HCT116 (cell line): ENCODE data around the gene EXOC4. TPM values are rescaled to one million over a fixed set of nuclear protein-coding genes. Genes with fewer than 3 reads are reported as not detected.

Experiments
- ATAC-seq: fragments of 200-7000 bp; cut with Tn5 transposase; 2 replicates; pipeline ENCODE4 v1.9.1; 2020; ENCODE audit warnings: mild to moderate bottlenecking, moderate library complexity
- BruUV-seq: library from RNA; stranded (reverse); fragments of 400-500 nt; replicated peaks from 2 replicates; lab custom pipeline; 2021; lab: Mats Ljungman, UMichigan
- CTCF ChIA-PET: fragments of 300-600 bp; sonication (Branson Sonifier 250); formaldehyde crosslinking; loops from one replicate; lab custom pipeline; 2021; ENCODE audit warnings: antibody characterized with exemption; lab: Charles Lee
- POLR2A ChIA-PET: fragments of 300-600, 350-600 bp; sonication (Branson Sonifier 250); formaldehyde crosslinking; loops from one replicate; lab custom pipeline; 2021; ENCODE audit warnings: antibody characterized with exemption; lab: Charles Lee
- RAD21 ChIA-PET, 2 experiments: fragments of 300-600 bp; sonication (Branson Sonifier 250); formaldehyde crosslinking; loops; one replicate each; lab custom pipeline; 2023; ENCODE audit warnings: low total read pairs in 2 of 2; ENCODE audit not compliant: uncharacterized antibody in 2 of 2, unreplicated experiment in 2 of 2, low non-redundant PET in 1 of 2; lab: Charles Lee
- DNase-seq: peaks from one replicate; pipeline ENCODE4 v3.0.0-alpha.2; 2010; ENCODE audit warnings: low read depth, low spot score
- H2AFZ ChIP-seq: fragments of 200-600 bp; shearing (Covaris generic), sonication (generic); 2 replicates; pipeline ENCODE4 v1.6.1; 2017; ENCODE audit warnings: low read depth, mixed run types, mixed read lengths, antibody characterized with exemption, low read length; ENCODE audit not compliant: poor library complexity, severe bottlenecking
- H3K27ac ChIP-seq: 2 replicates; pipeline ENCODE4 v1.5.1; 2012; ENCODE audit warnings: low read depth, low read length
- H3K27me3 ChIP-seq: fragments of 200-600 bp; sonication (generic); 2 replicates; pipeline ENCODE4 v1.6.1; 2016; ENCODE audit warnings: mixed run types, low read length, mixed read lengths; ENCODE audit not compliant: insufficient read depth
- H3K36me3 ChIP-seq, 2 experiments: fragments of 200-500 bp in 1 of 2; fragments of 200-600 bp in 1 of 2; sonication (Bioruptor generic) in 1 of 2; sonication (generic) in 1 of 2; 2 replicates each; pipeline versions ENCODE4 v1.5.1 to v1.6.1; 2014 to 2016; ENCODE audit warnings: low read length in 2 of 2, inconsistent platforms in 1 of 2, mixed read lengths in 1 of 2, mixed run types in 1 of 2; ENCODE audit not compliant: insufficient read depth in 2 of 2, control insufficient read depth in 1 of 2
- H3K4me1 ChIP-seq, 2 experiments: fragments of 200-600 bp in 1 of 2; sonication (generic) in 1 of 2; 2 replicates each; pipeline versions ENCODE4 v1.5.1 to v1.6.1; 2012 to 2017; ENCODE audit warnings: low read length in 2 of 2, inconsistent platforms in 1 of 2, mild to moderate bottlenecking in 1 of 2, mixed read lengths in 1 of 2, mixed run types in 1 of 2, moderate library complexity in 1 of 2; ENCODE audit not compliant: insufficient read depth in 2 of 2, control insufficient read depth in 1 of 2
- H3K4me2 ChIP-seq: fragments of 200-600 bp; sonication (generic); 2 replicates; pipeline ENCODE4 v1.6.1; 2017; ENCODE audit warnings: mixed run types, low read length, mixed read lengths
- H3K4me3 ChIP-seq, 2 experiments: fragments of 200-600 bp in 1 of 2; sonication (generic) in 1 of 2; replicated peaks in 1 of 2; 2 replicates each; pipeline ENCODE4 v1.5.1; 2011 to 2016; ENCODE audit warnings: low read length in 2 of 2, control low read depth in 1 of 2, low read depth in 1 of 2, mild to moderate bottlenecking in 1 of 2, mixed read lengths in 1 of 2, mixed run types in 1 of 2
- H3K79me2 ChIP-seq: fragments of 200-600 bp; sonication (generic); 2 replicates; pipeline ENCODE4 v1.6.1; 2017; ENCODE audit warnings: mild to moderate bottlenecking, mixed run types, low read length, moderate library complexity, mixed read lengths; ENCODE audit not compliant: insufficient read depth
- H3K9ac ChIP-seq: fragments of 200-600 bp; sonication (generic); 2 replicates; pipeline ENCODE4 v1.6.1; 2016; ENCODE audit warnings: low read length, mixed read lengths
- H3K9me2 ChIP-seq: fragments of 200-600 bp; sonication (generic), shearing (Covaris generic); 2 replicates; pipeline ENCODE4 v1.6.1; 2017; ENCODE audit warnings: mixed run types, mild to moderate bottlenecking, moderate library complexity; ENCODE audit not compliant: insufficient read depth
- H3K9me3 ChIP-seq, 2 experiments: fragments of 200-500 bp in 1 of 2; fragments of 200-600 bp in 1 of 2; sonication (Bioruptor generic) in 1 of 2; sonication (generic) in 1 of 2; 2 replicates each; pipeline ENCODE4 v1.6.1; 2014 to 2017; ENCODE audit warnings: low read length in 2 of 2, mixed read lengths in 2 of 2, inconsistent platforms in 1 of 2, low read depth in 1 of 2, mild to moderate bottlenecking in 1 of 2, mixed run types in 1 of 2, moderate library complexity in 1 of 2; ENCODE audit not compliant: control insufficient read depth in 1 of 2, insufficient read depth in 1 of 2
- H4K20me1 ChIP-seq: fragments of 200-600 bp; sonication (generic), shearing (Covaris generic); 2 replicates; pipeline ENCODE4 v1.6.1; 2017; ENCODE audit warnings: mixed run types, mild to moderate bottlenecking, moderate library complexity; ENCODE audit not compliant: insufficient read depth
- CBX3 ChIP-seq: IDR thresholded peaks from 2 replicates; pipeline ENCODE4 v1.6.1; 2012; ENCODE audit warnings: low read depth
- CEBPB ChIP-seq: IDR thresholded peaks from 2 replicates; pipeline ENCODE4 v1.6.1; 2012; ENCODE audit warnings: low read depth
- EGR1 ChIP-seq: IDR thresholded peaks from 2 replicates; pipeline ENCODE4 v1.6.1; 2012; ENCODE audit warnings: low read depth
- ELF1 ChIP-seq: IDR thresholded peaks from 2 replicates; pipeline ENCODE4 v1.6.1; 2012; ENCODE audit warnings: low read depth, borderline replicate concordance
- EZH2phosphoT487 ChIP-seq: fragments of 200-600 bp; IDR thresholded peaks from 2 replicates; pipeline ENCODE4 v1.6.1; 2018; ENCODE audit warnings: antibody characterized with exemption, borderline replicate concordance
- MAX ChIP-seq: IDR thresholded peaks from 2 replicates; pipeline ENCODE4 v1.6.1; 2012
- POLR2AphosphoS5 ChIP-seq: IDR thresholded peaks from 2 replicates; pipeline ENCODE4 v1.6.1; 2011; ENCODE audit warnings: mild to moderate bottlenecking, low read depth, low read length, moderate library complexity
- REST ChIP-seq: IDR thresholded peaks from 2 replicates; pipeline ENCODE4 v1.6.1; 2012; ENCODE audit warnings: low read depth
- SIN3A ChIP-seq: IDR thresholded peaks from 2 replicates; pipeline ENCODE4 v1.6.1; 2012; ENCODE audit warnings: low read depth
- SP1 ChIP-seq: IDR thresholded peaks from 2 replicates; pipeline ENCODE4 v1.6.1; 2012; ENCODE audit warnings: low read depth
- TCF7L2 ChIP-seq: IDR thresholded peaks from 2 replicates; pipeline ENCODE4 v1.7.0; 2011; ENCODE audit warnings: borderline replicate concordance, inconsistent platforms; ENCODE audit not compliant: insufficient read depth, insufficient read length; ENCODE audit errors: extremely low read depth
- YY1 ChIP-seq: IDR thresholded peaks from 2 replicates; pipeline ENCODE4 v1.6.1; 2011; ENCODE audit warnings: low read length, low read depth, moderate library complexity, mild to moderate bottlenecking; ENCODE audit not compliant: insufficient replicate concordance; ENCODE audit errors: extremely low read depth
- ZBTB33 ChIP-seq: IDR thresholded peaks from 2 replicates; pipeline ENCODE4 v1.6.1; 2011; ENCODE audit warnings: mild to moderate bottlenecking, low read length, moderate library complexity; ENCODE audit not compliant: insufficient replicate concordance; ENCODE audit errors: extremely low read depth
- ZFX ChIP-seq: fragments of 450-650 bp; IDR thresholded peaks from 2 replicates; pipeline ENCODE4 v1.6.1; 2017
- ZNF274 ChIP-seq: fragments of 200-500 bp; sonication (Bioruptor generic); IDR thresholded peaks from 2 replicates; pipeline ENCODE4 v1.6.1; 2014; ENCODE audit warnings: mild to moderate bottlenecking, low read depth, low read length, inconsistent platforms
- intact Hi-C: fragments of 100-400 bp; cut with micrococcal nuclease; formaldehyde crosslinking; loops from 2 replicates; pipeline ENCODE4 v1.10.0; 2022
- total RNA-seq: library from RNA; stranded (reverse); gene quantifications from one replicate; pipeline ENCODE4 v1.2.1, GENCODE V29; 2021; ENCODE audit not compliant: unreplicated experiment
- TF ChIP-seq, protein P1 (sequence below): IDR thresholded peaks from 2 replicates; pipeline ENCODE4 v1.6.1; 2012

Gene EXOC4
- total RNA-seq, 1 experiment from 2014 or later = 40.3 TPM

- Histone ChIP-seq H3K36me3 (no peaks in the 10 kb centered on the region), H3K9ac (no peak overlapping the region), H4K20me1 (no peaks in the 10 kb centered on the region), H3K79me2 (no peaks in the 10 kb centered on the region), H3K9me2 (no peaks in the 10 kb centered on the region), H3K9me3 (no peaks in the 10 kb centered on the region), H2AFZ (no peak overlapping the region), H3K4me1 (no peaks in the 10 kb centered on the region), H3K27me3 (no peaks in the 10 kb centered on the region), H3K4me2 (no peak overlapping the region), H3K4me3 (no peak overlapping the region), H3K27ac (no peak overlapping the region)
- no peak for DNase-seq
- ATAC-seq = no peak
- CTCF ChIA-PET = no interaction called here
- intact Hi-C loops = no loop called here
- RAD21 ChIA-PET = no interaction called here
- BruUV-seq = no TSS peak
- POLR2A ChIA-PET = no interaction called here
- TF ChIP-seq ELF1 = no peak
- no peak for TF ChIP-seq SP1
Observed at GRCh38 chr7:133836666-133837065, 583.8 kb downstream of the EXOC4 start.

- intact Hi-C loops = no loop called here
- Histone ChIP-seq H4K20me1 (no peaks in the 10 kb centered on the region), H3K4me1 (no peaks in the 10 kb centered on the region), H3K9ac (no peak overlapping the region), H3K4me3 (no peak overlapping the region), H3K9me3 (no peaks in the 10 kb centered on the region), H3K27ac (no peak overlapping the region), H3K27me3 (no peaks in the 10 kb centered on the region), H3K79me2 (no peaks in the 10 kb centered on the region), H2AFZ (no peak overlapping the region), H3K36me3 (no peaks in the 10 kb centered on the region), H3K4me2 (no peak overlapping the region), H3K9me2 (no peaks in the 10 kb centered on the region)
- POLR2A ChIA-PET = no interaction called here
- CTCF ChIA-PET = no interaction called here
- DNase-seq (no peak), ATAC-seq (no peak)
- BruUV-seq = no TSS peak
- RAD21 ChIA-PET = no interaction called here
- no peak for TF ChIP-seq SIN3A
- TF ChIP-seq ZBTB33 = no peak
- TF ChIP-seq ZNF274 = no peak
- no peak for TF ChIP-seq ELF1
- TF ChIP-seq CBX3 = no peak
- TF ChIP-seq EGR1 = no peak
- no peak for TF ChIP-seq POLR2AphosphoS5
- TF ChIP-seq YY1 = no peak
- no peak for TF ChIP-seq TCF7L2
- TF ChIP-seq REST = no peak
- TF ChIP-seq ZFX = no peak
- TF ChIP-seq MAX = no peak
- TF ChIP-seq, protein P1, sequence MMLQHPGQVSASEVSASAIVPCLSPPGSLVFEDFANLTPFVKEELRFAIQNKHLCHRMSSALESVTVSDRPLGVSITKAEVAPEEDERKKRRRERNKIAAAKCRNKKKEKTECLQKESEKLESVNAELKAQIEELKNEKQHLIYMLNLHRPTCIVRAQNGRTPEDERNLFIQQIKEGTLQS = no peak
- TF ChIP-seq EZH2phosphoT487 = no peak
- no peak for TF ChIP-seq CEBPB
Observed at GRCh38 chr7:133837224-133837623, 584.3 kb downstream of the EXOC4 start.
